ENCODE results near the gene CCL5.

DNA sequence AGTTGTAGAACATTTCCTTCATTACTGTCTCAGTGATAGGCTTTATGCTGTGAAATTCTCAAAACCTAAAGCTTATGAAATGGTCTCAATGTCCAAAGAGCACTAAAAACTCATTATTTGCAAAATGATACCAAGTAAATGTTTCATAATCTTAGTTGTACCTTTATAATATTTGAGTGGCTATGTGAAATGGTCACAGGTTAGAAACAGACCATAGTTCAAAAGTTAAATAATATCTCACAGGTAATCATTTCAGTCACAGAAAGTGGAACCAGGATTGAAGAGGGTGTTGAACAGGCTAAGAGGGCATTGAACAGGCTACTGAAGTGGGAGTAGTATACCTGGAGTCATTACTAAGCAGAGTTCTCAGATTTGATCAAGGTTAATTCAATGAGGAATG, 47.6 kb upstream of the CCL5 start:
- TF ChIP-seq EZH2 (IDR thresholded peaks at IDR 0.05) (no peak), POLR2AphosphoS5 (IDR thresholded peaks at IDR 0.05; ENCODE audit: borderline replicate concordance, low read depth, low read length) (no peak)

Measured in SK-N-MC (cell line).